Ovary (tissue), 3 donors: ENCODE results near the gene RYK.

Experiments used
- POLR2A ChIP-seq: fragments of 450-650 bp; IDR thresholded peaks from one replicate; pipeline ENCODE4 v1.6.1; 2017; ENCODE audit warnings: antibody characterized with exemption, mild to moderate bottlenecking, moderate library complexity
- TF ChIP-seq, protein P1 (sequence below), 3 donors: fragments of 450-650 bp in 2 of 3; fragments of 200-600 bp in 1 of 3; IDR thresholded peaks; one replicate each; pipeline versions ENCODE4 v1.5.1 to v1.8.0; 2016 to 2022; ENCODE audit warnings: antibody characterized with exemption in 3 of 3, mild to moderate bottlenecking in 1 of 3
- donor health status: DM: no; HTN: no; CAD: no.

DNA sequence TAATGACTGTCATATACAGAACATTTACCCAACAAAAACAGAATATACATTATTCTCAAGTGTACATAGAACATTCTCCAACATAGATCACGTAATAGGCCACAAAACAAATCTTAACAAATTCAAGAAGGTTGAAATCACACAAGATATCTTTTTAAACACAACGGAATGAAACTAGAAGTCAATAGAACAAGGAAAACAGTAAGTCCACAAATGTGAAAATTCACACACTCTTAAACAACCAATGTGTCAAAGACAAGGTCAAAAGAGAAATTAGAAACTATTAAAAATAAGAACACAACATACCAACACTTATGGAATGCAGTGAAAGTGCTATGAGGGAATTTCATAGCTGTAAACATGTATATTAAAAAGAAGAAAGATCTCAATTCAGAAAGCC is 139.7 kb downstream of the RYK start:
- TF ChIP-seq, protein P1, sequence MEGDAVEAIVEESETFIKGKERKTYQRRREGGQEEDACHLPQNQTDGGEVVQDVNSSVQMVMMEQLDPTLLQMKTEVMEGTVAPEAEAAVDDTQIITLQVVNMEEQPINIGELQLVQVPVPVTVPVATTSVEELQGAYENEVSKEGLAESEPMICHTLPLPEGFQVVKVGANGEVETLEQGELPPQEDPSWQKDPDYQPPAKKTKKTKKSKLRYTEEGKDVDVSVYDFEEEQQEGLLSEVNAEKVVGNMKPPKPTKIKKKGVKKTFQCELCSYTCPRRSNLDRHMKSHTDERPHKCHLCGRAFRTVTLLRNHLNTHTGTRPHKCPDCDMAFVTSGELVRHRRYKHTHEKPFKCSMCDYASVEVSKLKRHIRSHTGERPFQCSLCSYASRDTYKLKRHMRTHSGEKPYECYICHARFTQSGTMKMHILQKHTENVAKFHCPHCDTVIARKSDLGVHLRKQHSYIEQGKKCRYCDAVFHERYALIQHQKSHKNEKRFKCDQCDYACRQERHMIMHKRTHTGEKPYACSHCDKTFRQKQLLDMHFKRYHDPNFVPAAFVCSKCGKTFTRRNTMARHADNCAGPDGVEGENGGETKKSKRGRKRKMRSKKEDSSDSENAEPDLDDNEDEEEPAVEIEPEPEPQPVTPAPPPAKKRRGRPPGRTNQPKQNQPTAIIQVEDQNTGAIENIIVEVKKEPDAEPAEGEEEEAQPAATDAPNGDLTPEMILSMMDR (IDR thresholded peaks at IDR 0.05): no peak
- TF ChIP-seq POLR2A: no peak
